H1 (cell line): ENCODE results near the gene STX2. TPM values are rescaled to one million over a fixed set of nuclear protein-coding genes. Genes with fewer than 3 reads are reported as not detected.

Experiments used
- BCL11A ChIP-seq, 2 experiments: IDR thresholded peaks; one replicate each; pipeline ENCODE4 v1.6.1; 2011; ENCODE audit warnings: low read depth in 2 of 2, low read length in 2 of 2, mild to moderate bottlenecking in 2 of 2
- CHD7 ChIP-seq: fragments of 300-600 bp; sonication (generic); IDR thresholded peaks from 2 replicates; pipeline ENCODE4 v1.7.1; 2012; ENCODE audit warnings: low read length, moderate library complexity, mild to moderate bottlenecking, inconsistent platforms; ENCODE audit not compliant: insufficient replicate concordance
- EZH2 ChIP-seq: fragments of 200-600 bp; sonication (generic); IDR thresholded peaks from 2 replicates; pipeline ENCODE4 v1.7.1; 2012; ENCODE audit warnings: low read depth, mild to moderate bottlenecking, moderate library complexity, low read length, inconsistent platforms; ENCODE audit not compliant: severe bottlenecking
- JUN ChIP-seq: IDR thresholded peaks from 2 replicates; pipeline ENCODE4 v1.6.1; 2011; ENCODE audit warnings: low read depth, mild to moderate bottlenecking, improper control_type of control experiment, low read length
- KDM1A ChIP-seq: fragments of 200-600, 300-600 bp; sonication (generic); IDR thresholded peaks from 2 replicates; pipeline ENCODE4 v1.7.1; 2016; ENCODE audit warnings: mild to moderate bottlenecking, low read length, borderline replicate concordance
- KDM5A ChIP-seq: fragments of 200-600 bp; IDR thresholded peaks from 2 replicates; pipeline ENCODE4 v1.7.1; 2012; ENCODE audit warnings: mild to moderate bottlenecking, low read length, inconsistent platforms, mixed read lengths
- RXRA ChIP-seq: IDR thresholded peaks from 2 replicates; pipeline ENCODE4 v1.6.1; 2011; ENCODE audit warnings: low read depth, mild to moderate bottlenecking, low read length, moderate library complexity; ENCODE audit not compliant: insufficient read depth
- SAP30 ChIP-seq: fragments of 300-600 bp; sonication (generic); IDR thresholded peaks from 2 replicates; pipeline ENCODE4 v1.7.1; 2012; ENCODE audit warnings: low read length, moderate library complexity, mild to moderate bottlenecking, inconsistent platforms; ENCODE audit not compliant: insufficient read depth, insufficient replicate concordance
- SIX5 ChIP-seq: IDR thresholded peaks from 2 replicates; pipeline ENCODE4 v1.6.1; 2011; ENCODE audit warnings: mild to moderate bottlenecking, low read depth, low read length
- SP2 ChIP-seq: IDR thresholded peaks from 2 replicates; pipeline ENCODE4 v1.6.1; 2012; ENCODE audit warnings: mild to moderate bottlenecking, low read length, inconsistent platforms
- SP4 ChIP-seq: IDR thresholded peaks from 2 replicates; pipeline ENCODE4 v1.6.1; 2012; ENCODE audit warnings: low read length, inconsistent platforms
- TCF12 ChIP-seq: IDR thresholded peaks from 2 replicates; pipeline ENCODE4 v1.6.1; 2011; ENCODE audit warnings: low read depth, mild to moderate bottlenecking, low read length
- TEAD4 ChIP-seq: IDR thresholded peaks from 2 replicates; pipeline ENCODE4 v1.6.1; 2012; ENCODE audit warnings: low read depth, low read length, inconsistent platforms, mixed read lengths
- polyA plus RNA-seq, 7 experiments: library from polyadenylated mRNA; depleted of rRNA in 3 of 7; stranded (reverse) in 5 of 7; unstranded in 2 of 7; fragments of >200 nt in 5 of 7; fragments of 200-250 nt in 2 of 7; gene quantifications; 1 replicate in 5 of 7; 2 replicates in 1 of 7; 4 replicates in 1 of 7; pipeline versions ENCODE4 v1.2.1 to v1.2.3, GENCODE V29; 2011 to 2013; ENCODE audit warnings: missing spikeins in 2 of 7, mixed read lengths in 2 of 7
- total RNA-seq: library from RNA; stranded (reverse); fragmentation: NEBNext Ultra II Directional; extraction: Animal tissue kit (Norgen Biotek cat#: 25700); gene quantifications from 2 replicates; pipeline ENCODE4 v1.2.1, GENCODE V29; 2021

Gene STX2
- total and polyA plus RNA-seq, 2 of the 8 experiments (the other 6 are each of a cell fraction or from before 2014, with no cell fraction given): 20.0 to 26.3 TPM

- TF ChIP-seq CHD7 (no peak), BCL11A (IDR thresholded peaks at IDR 0.05; ENCODE audit: low read depth in 2 of 2, low read length in 2 of 2) (no peak), SP2 (no peak), SIX5 (no peak), SAP30 (no peak), KDM5A (no peak), EZH2 (no peak), TCF12 (no peak), RXRA (no peak), TEAD4 (no peak), SP4 (no peak), JUN (no peak), KDM1A (no peak)
These were observed 92.5 kb downstream of the STX2 start (continued) for GRCh38 chr12:130746546-130746945.
